Astrocyte of the cerebellum (primary cell): Measurements from ENCODE around the gene KDM2A.

ENCODE experiments used
- DNase-seq: peaks from one replicate; pipeline ENCODE4 v3.0.0-alpha.2; 2011; ENCODE audit warnings: low read depth
- H3K4me3 ChIP-seq: 2 replicates; pipeline ENCODE4 v1.5.1; 2011; ENCODE audit warnings: mild to moderate bottlenecking, low read depth, low read length, moderate library complexity
- in situ Hi-C: cut with HindIII; loops from 2 replicates; pipeline ENCODE4 v1.10.0; 2017; ENCODE audit warnings: low sequenced_read_pairs
- TF ChIP-seq, protein P1 (sequence below): IDR thresholded peaks from 2 replicates; pipeline ENCODE4 v1.5.1; 2012; ENCODE audit warnings: low read length, low read depth, moderate library complexity, mild to moderate bottlenecking; ENCODE audit errors: missing control alignments

The KDM2A gene

DNA sequence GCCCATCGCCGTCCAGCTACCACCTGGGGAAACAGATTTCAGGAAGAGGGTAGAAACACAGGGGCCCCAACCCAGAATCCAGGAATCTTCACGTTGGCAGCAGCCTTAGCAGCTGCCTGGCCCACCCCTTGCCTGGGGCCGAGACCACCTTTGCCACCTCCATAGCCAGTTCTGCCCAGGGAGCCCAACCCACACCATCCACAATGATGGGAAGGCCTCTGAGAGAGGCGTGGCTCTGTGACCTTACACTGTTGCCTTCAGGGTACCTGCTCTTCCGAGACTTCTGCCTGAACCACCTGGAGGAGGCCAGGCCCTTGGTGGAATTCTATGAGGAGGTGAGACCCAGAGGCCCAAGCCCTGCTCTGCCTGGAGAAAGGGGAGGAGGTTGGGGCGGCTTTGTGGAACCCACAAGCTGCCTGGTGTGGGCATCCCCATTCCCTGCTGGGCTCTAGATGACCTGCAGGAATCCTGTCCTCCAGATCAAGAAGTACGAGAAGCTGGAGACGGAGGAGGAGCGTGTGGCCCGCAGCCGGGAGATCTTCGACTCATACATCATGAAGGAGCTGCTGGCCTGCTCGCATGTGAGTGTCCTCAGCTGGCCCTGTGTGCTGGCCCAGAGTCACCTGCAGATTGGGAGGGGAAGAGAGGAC lies 160.0 kb downstream of the KDM2A start:
- no peak overlapping the region for H3K4me3 ChIP-seq
- TF ChIP-seq, protein P1, sequence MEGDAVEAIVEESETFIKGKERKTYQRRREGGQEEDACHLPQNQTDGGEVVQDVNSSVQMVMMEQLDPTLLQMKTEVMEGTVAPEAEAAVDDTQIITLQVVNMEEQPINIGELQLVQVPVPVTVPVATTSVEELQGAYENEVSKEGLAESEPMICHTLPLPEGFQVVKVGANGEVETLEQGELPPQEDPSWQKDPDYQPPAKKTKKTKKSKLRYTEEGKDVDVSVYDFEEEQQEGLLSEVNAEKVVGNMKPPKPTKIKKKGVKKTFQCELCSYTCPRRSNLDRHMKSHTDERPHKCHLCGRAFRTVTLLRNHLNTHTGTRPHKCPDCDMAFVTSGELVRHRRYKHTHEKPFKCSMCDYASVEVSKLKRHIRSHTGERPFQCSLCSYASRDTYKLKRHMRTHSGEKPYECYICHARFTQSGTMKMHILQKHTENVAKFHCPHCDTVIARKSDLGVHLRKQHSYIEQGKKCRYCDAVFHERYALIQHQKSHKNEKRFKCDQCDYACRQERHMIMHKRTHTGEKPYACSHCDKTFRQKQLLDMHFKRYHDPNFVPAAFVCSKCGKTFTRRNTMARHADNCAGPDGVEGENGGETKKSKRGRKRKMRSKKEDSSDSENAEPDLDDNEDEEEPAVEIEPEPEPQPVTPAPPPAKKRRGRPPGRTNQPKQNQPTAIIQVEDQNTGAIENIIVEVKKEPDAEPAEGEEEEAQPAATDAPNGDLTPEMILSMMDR: no peak
- no peak for DNase-seq
- in situ Hi-C loops: no loop called here

DNA sequence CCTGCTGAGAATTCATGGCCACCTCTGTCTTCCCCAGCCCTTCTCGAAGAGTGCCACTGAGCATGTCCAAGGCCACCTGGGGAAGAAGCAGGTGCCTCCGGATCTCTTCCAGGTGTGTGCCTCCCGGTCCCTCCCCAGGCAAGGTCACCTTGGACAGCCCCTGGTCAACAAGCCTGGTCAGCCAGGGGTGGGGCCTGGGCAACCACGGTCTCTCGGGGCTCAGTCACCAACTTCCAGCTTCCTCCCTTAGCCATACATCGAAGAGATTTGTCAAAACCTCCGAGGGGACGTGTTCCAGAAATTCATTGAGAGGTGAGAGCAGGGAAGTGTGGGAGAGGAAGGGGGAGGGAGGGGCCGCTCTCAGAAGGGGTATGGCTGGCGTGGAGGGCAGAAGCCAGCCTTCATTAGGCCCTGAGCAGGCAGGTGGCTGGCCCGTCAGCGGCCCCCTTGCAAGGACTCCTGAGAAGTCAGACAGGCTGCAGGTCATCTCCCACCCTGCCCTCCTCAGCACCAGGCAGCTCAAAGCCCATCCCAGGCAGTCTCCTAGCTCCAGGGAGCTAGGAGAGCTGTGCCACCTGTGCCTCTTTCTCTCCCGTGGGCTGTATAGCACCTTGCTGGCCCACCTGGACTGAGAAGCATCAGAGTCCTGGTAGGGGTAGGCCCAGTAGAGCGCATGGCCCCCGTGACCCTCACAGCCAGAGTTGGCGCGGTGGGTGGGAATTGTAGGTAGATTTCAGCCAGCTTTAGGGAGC lies 160.7 kb downstream of the KDM2A start:
- in situ Hi-C loops: no loop called here
- TF ChIP-seq, protein P1: no peak
- DNase-seq: no peak
- no peak overlapping the region for H3K4me3 ChIP-seq

DNA sequence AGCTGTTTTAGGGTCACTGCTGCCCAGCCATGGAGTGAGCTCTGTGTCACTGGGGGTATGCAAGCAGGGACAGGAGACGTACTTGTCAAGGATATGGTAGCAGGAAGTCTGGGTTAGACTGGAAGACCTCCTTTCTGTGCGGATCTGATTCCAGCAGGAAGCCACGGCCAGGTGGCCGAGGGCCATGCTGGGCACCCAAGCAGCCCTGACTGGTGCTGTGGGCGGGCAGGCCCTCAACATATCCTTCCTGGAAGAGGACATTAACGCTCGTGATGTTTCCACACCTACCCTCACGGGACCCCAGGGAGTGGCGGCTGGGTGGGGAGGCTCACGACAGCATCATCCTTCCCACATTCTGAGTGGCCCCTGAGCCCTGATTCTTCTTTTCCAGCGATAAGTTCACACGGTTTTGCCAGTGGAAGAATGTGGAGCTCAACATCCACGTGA lies 161.3 kb downstream of the KDM2A start:
- DNase-seq: no peak
- H3K4me3 ChIP-seq: no peak overlapping the region
- TF ChIP-seq, protein P1: no peak
- in situ Hi-C loops: no loop called here

DNA sequence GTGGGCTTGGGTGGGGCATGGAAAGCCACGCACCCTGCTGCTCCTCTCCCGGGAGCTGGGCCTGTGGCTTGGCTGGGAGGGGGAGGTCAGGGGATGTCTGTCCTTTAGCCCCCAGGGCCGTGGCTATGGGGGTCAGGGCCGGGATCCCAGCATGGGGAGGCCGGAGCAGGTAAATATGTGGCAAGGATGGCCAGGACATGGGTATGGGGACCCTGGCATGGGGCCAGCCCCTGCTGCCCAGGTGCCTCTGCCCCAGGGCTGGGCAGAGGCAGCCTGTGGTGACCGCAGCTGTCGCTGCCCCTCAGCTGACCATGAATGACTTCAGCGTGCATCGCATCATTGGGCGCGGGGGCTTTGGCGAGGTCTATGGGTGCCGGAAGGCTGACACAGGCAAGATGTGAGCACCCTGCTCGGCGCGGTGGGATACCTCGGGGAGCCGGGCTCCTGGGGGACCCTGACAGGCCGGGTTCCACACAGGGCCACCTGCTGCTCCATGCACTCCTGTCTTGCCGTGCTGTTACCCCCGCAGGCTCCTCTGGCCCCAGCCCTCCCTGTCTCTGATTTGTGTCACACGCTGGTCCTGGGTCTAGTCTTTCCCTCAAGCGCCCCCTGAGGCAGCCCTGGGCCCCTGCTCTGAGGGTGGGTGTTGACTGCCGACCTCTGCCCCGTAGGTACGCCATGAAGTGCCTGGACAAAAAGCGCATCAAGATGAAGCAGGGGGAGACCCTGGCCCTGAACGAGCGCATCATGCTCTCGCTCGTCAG lies 161.9 kb downstream of the KDM2A start:
- no peak for DNase-seq
- in situ Hi-C loops: no loop called here
- H3K4me3 ChIP-seq: no peak overlapping the region
- TF ChIP-seq, protein P1: no peak

DNA sequence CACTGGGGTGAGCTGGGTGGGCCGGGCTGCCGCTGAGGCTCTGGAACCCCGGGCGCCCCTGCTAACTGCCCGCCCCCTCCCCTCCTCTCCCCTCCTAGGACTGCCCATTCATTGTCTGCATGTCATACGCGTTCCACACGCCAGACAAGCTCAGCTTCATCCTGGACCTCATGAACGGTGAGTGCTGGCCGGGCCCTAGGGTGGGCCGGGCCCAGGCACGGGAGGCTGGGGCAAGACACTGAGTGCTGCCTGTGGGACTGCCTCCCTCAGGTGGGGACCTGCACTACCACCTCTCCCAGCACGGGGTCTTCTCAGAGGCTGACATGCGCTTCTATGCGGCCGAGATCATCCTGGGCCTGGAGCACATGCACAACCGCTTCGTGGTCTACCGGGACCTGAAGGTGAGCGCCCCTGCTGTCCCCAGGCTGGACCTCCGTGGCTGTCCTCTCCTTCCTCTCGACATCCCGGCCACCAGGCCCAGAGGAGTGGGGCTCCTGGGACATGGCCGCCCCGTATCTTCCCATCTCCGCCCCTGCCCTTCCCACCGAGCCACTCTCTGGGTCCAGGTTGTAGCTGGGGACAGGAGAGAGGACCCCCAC lies 162.6 kb downstream of the KDM2A start:
- TF ChIP-seq, protein P1: no peak
- no peak for DNase-seq
- in situ Hi-C loops: no loop called here
- no peak overlapping the region for H3K4me3 ChIP-seq

DNA sequence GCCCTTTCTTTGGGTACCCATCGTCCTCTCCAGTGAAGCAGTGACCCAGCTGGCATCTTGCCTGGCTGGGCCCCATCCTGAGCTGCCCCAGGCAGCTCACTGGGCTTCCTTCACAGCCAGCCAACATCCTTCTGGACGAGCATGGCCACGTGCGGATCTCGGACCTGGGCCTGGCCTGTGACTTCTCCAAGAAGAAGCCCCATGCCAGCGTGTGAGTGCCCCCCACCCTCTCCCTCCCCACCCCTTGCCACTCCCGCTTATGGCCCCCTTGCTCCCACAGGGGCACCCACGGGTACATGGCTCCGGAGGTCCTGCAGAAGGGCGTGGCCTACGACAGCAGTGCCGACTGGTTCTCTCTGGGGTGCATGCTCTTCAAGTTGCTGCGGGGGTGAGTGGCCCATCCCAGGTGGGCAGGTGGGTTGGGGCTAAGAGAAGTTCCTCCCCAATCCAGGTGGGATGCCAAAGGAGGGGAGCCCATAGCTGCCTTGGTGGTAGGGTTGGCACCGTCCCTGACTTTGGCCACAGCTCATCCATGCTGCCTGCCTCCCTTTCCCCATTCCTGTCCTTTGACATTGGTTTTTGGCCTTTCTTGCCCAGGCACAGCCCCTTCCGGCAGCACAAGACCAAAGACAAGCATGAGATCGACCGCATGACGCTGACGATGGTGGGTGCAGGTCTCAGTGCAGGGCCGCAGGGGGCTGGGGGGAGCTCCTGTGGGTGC lies 163.3 kb downstream of the KDM2A start:
- in situ Hi-C loops: no loop called here
- TF ChIP-seq, protein P1: no peak
- no peak overlapping the region for H3K4me3 ChIP-seq
- DNase-seq: no peak
